ENCODE measurements around the gene RAI1. TPM values are rescaled to one million over a fixed set of nuclear protein-coding genes. Genes with fewer than 3 reads are reported as not detected.
"Not testable (repeated sequence)": the region's sequence is repeated elsewhere in the genome, so short reads cannot be mapped to it uniquely, and the experiment has no call there.

RAI1 gene
- polyA plus RNA-seq, 4 donors: 19.4 to 41.6 (median 24.3) TPM

DNA sequence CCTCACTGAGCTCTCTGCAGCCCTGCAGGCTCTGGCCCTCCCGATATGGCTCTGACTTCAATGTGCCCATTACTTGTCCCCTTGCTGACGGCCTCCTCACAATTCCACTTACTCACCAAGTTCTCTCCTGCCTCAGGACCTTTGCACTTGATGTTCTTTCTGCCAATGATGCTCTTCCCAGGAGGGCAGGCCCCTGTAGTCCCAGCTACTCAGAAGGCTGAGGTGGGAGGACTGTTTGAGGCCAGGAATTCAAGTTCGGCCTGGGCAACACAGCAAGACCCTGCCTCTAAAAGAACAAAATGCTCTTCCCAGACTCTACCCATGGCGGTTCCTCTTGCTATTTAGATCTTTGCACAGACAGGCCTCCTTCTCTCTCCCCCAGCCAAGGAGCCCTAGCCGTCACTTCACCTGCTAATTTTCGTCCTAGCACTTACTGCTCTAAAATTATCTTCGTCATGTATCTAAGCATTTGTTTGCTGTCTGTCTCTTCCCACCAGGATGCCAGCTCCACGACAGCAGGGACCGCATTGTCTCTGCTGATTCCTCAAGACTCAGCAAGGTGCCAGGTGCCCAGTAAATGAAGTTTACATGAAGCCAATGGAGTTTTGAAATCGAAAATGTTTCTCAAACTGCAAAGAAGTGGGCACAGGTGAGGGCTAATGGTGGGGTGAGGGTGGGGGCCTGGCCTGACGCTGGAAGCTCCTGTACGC, 626 bp upstream of the RAI1 start:
- no peak for DNase-seq (ENCODE audit: low read depth in 4 of 4, low spot score in 3 of 4)

DNA sequence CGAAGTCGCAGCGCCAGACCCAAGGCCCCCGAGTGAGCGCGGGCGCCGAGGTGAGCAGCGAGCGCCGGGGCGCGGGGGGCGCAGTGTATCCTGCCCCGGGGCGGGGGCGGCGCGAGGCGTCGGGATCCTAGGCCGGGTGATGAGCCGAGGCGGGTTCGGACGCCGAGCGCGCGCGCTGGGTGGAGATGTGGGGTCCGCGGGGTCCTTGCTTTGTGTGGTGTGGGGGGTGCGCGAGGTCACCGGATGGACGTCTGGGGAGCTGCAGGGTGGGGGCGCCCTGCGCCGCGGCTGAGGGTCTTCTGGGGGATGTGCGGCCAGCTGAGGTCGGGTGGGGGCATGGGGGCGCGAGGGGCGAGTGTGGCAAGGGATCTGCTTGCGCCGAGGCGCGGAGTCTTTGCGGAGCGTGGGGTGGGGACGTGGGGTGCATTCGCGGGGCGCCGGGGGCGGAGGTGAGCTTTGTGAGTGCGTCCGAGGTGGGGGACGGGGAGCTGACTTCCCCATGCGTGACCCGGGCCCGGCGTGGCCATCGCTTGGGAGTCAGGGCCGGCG, 560 bp downstream of the RAI1 start:
- DNase-seq (ENCODE audit: low read depth in 4 of 4, low spot score in 3 of 4): no peak

DNA sequence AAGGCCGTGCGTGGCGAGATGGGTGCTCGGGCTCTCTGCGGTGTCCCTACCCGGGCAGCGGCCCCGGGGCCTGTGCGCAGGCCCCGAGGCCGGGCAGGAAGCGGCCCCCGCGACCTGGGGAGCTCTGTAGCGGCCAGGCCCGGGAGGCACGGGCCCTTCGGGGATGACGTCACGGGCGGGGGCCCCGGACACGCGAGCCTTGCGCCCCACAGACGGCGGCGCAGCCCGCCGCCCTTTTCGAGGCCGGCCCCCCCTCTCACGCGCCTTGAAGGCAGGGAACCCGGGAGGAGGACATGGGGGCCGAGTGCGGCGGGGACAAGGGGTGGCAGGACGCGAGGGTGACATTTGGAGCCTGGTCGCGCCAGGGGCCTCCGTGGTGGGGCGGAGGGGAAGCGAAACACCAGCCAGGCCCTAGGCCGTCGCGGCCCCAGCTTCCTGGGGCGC, 1.1 kb downstream of the RAI1 start:
- DNase-seq (ENCODE audit: low read depth in 4 of 4, low spot score in 3 of 4): peak in 1 of 4 donors; percentile 24

DNA sequence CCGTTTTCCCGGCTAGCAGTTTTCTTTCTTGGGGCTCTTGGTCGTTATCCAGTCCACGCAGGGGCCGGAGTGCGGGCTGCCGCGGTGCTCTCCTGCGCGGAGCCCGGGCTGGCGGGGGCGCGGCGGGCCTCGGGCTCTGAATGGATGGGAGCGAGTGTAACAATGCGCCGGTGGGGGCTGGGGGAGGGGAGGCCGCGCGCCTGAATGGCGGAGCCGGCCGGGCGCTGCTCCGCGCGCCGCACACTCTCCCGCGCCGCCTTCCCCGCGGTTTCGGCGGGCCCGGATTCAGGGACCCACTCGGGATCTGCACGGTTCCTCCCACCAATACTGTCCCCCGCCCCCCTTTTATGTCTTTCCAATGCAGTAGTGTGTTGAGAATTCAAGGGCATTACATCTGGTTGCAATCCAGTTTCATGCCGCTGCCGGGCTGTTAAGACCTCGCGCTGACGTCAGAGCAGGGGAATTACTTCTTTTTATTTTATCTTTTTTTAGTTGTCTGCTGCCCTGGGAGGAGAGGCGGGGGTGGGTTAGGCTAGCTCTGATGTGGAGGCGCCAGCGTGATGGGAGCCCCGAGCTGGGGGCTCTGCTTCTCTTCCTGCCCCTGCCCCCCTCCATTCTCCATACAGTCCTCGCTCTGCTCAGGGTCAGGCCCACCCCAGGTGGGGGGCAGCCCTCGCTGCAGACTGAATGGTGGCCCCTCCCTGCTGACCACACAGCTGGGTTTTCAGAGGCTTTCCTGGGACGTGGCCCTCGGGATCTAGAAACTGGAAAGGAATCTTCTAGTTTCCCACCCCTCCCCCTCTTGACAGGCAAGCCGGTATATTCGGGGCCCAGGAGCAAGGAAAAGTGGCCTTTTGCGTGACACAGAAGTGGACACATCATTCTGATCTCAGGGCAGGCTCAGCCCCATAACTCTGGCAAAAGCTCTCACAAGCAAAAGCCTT, 1.8 kb downstream of the RAI1 start:
- peak in 1 of 4 donors; percentile 60 for DNase-seq (ENCODE audit: low read depth in 4 of 4, low spot score in 3 of 4)

DNA sequence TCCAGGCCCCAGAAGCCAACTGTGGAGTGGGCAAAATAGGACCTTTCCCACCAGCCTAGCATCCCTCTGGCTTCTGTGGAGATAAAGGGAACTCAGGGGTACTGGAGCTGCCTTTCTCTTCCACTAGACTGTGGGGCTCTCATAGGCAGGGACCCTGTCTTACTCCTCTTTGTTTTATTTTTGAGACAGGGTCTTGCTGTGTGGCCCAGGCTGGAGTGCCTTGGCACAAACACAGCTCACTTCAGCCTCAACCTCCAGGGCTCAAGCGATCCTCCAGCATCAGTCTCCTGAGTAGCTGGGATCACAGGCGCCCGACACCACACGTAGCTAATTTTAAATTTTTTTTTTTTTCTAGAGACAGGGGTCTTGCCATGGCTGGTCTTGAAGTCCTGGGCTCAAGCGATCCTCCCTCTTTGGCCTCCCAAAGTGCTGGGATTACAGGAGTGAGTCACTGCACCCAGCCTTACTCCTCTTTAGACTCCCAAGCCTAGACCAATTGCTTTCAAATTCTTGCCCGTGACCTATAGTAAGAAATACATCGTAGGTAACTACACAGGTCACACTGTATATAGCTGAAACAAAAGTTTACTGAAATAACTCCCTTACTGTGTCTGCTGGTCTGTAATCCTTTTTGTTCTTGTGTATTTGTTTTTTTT, 2.6 kb downstream of the RAI1 start:
- DNase-seq (ENCODE audit: low read depth in 4 of 4, low spot score in 3 of 4): no peak

DNA sequence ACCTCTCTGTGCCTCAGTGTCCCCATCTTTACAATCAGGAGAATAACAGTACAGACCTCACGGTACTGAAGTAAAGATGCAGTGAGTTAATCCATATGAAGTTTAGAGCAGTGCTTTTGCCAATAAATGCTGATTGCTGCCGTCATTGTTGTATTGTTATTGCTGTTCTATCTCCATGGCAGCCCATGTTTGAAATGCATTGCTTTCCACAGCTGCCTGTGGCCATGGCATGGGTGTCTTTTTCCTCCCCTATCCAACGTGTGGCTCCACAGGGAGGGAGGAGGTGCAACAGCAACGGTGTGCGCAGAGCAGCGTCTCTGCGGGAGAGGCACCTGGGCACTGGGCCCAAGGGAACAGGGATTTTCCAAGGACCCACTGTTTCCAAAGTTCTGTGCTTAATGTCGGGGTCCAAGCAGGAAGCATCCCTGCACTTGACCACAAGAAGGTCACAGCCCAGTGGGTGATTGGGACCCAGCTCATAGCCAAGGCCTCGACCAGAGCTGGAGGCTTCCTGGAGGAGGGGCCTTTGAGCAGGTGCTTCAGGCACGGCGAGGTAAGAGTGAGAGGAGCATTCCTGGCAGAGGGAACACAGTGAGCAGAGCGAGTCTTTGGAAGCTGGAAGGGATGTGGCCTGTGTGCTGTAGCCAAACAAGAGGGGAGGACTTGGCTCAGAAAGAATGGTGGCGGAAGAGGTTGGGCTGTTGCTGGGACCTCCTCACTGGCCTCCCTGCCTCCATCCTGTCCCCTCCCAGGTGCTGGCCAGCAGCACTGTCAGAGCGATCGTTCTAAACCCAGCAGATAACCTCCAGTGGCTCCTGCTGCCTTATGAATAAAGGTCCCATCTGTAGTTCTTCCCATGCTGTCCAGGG, 3.9 kb downstream of the RAI1 start:
- DNase-seq (ENCODE audit: low read depth in 4 of 4, low spot score in 3 of 4): no peak

DNA sequence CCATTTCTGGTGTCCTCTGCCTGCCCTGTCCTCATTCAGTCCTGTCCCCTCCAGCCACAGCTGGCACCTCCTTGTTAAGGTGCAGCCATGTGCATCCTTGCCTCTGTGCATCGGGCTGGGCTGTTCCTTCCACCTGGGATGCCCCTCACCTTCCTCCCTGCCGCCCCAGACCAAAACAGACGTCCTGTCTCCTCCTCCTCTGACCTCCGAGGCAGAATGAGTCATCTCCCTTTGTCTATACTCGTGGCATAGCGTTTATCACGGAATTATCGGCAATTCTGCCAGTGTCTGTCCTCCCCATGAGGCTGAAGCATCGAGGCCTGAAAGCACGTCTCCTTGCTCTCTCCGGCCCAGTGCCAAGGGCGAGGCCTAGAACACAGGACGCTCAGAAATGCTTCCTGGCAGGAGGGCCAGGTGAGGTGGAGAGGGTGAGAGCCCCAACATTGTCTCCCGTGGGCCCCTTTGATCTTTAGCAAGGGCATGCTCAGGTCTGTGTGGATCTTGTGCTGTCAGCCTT, 4.6 kb downstream of the RAI1 start:
- no peak for DNase-seq (ENCODE audit: low read depth in 4 of 4, low spot score in 3 of 4)

DNA sequence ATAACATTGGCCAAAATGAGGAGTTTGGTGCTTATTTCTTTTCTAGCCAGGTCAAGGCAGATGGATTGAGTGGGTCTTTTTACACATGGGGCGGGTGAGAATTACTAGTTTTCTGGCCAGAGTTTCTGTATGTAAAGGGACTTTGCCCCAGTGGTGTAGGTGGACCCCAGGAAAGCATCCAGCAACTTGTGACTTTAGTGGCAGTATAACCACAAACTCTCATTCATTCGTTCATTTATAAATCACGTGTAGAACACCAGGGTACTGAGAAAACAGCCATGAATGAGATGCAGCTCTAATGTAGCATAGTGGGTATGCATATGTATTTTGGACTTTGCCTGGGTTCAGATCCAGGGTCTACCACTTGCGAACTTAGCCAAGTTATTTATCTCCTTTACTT, 8.1 kb downstream of the RAI1 start:
- DNase-seq (ENCODE audit: low read depth in 4 of 4, low spot score in 3 of 4): no peak

DNA sequence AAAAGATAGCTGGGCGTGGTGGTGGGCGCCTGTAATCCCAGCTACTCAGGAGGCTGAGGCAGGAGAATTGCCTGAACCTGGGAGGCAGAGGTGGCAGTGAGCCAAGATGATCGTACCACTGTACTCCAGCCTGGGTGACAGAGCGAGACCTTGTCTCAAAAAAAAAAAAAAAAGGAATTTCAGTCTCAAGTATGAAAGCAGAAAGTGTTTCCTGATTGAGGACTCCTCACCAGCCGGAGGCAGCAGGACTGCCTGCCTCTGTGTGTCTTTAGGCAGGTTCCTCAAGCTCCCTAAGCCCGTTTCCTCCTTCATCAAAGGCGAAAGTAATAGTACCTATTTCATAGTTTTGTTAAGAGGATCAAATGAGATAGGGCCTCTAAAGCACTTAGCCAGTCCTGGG, 9.0 kb downstream of the RAI1 start:
- not testable (repeated sequence) for DNase-seq (ENCODE audit: low read depth in 4 of 4, low spot score in 3 of 4)

DNA sequence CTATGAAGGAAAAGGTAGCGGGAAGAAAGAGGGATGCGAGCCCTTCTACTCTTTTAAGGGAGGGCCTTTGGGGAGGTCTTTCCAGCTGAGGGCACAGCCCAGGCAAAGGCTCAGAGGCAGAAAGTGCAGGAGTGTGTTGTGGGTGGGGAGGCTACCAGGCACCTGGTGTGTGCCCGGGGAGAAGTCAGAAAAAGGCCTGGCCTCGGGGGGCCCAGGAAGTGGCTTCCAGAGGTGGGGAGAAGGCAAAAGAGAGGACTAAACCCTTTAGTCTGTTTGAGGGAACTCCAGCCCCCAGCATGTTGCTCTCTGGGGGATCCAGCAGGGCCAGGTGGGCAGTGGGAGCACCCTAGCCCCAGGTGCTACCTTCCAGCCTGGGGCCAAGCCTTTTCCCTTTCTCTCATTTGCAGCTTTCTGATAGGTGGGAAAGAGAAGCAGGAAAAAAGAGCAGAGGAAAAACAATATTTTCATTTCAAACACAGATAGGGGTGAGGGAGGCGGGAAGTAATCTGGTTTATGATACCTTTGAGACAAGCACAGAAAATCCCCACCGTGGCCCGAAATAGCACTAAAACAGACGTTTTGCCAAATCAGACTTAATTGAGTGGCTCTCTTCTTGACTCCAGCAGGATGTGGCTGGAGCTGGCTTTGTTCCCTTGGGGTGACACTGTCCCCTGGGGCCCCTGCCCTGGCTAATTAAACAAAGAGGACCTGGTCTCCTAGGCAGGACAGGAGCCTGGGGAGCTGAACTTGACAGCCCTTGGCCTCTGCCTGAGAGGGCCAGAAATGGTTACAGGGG, 10.4 kb downstream of the RAI1 start:
- no peak for DNase-seq (ENCODE audit: low read depth in 4 of 4, low spot score in 3 of 4)

DNA sequence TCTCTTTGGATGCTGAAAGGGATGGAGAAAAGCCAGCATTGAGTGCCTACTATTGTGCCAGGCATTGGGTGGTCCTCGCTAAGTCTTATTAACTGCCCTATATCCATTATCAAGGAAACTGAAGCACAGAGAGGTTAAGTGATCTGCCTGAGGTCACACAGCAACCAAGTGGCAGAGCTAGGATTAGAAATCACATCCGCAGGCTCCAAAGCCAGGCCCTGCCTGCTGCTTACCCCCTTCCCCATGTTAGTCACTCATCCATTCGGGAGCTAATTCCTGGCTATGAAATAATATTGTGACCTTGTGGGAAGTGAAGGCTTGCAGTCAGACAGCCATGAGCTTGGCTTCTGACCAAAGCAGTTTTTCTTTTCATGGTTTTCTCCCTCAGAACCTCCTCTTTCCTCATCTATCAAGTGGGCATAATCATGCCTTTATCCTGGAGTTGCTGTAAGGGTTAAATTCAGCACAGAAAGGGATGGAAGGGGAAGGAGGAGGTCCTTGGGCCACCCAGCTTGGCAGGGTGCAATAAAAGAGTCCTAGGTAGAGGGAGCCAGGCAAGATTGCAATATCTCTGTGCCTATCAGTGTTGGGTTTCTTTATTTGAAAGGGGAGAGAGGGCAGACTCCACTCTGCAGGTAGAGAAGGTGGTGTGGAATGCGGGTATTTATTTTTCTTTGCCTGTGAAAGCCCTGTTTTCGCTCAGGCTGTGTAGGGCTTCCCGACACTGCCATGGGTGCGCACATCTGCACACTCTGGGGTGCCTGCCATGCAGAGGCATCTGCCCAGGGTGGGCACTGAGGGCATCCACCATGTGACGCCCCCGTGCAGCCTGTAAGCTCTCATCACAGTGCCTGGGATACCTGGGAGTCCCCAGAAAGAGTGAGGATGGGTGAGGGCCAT, 11.3 kb downstream of the RAI1 start:
- DNase-seq (ENCODE audit: low read depth in 4 of 4, low spot score in 3 of 4): no peak

DNA sequence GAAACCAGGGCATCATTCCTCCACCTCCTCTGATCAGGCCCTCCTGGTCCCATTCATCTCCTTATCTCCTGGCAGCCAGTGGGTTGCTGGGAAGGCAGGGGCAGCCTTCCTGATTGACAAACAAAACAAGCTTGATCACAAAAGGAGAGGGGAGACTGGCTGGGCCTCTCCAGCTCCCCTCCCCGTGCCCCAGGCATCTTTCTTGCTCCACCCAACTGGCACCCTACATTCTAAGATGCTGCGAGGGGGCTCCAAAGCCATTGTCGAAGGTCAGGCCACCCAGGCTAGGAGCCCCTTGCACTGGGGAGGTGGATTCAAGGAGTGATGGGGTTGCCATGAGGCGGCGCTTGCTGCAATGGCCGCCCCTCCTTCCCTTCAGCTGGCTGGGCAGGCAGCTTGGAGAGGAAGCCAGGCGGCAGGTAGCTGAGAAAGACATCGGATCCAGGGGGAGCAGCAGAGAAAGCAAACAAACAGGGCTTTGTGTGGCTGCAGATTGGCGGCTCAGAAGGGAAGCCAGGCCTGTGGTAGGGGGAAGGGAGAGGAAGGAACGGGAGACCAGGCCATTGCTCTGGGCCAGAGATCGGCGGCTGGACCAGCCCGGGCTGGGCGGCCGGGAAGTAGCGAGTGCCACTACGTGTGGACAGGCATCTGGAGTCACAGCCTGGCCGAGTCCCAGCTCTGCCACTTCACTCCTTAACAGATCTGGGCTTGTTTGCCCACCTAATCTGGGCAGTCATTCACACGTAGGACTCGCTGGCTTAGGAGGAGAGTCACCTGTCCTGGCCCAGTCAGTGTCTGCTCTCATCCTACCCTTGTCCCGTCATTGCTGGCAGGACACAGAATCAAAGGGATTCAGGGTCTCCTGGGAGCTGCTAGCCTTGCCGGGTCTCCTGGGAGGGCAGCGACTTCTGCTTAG, 12.3 kb downstream of the RAI1 start:
- peak in 1 of 4 donors; percentile 31 for DNase-seq (ENCODE audit: low read depth in 4 of 4, low spot score in 3 of 4)

DNA sequence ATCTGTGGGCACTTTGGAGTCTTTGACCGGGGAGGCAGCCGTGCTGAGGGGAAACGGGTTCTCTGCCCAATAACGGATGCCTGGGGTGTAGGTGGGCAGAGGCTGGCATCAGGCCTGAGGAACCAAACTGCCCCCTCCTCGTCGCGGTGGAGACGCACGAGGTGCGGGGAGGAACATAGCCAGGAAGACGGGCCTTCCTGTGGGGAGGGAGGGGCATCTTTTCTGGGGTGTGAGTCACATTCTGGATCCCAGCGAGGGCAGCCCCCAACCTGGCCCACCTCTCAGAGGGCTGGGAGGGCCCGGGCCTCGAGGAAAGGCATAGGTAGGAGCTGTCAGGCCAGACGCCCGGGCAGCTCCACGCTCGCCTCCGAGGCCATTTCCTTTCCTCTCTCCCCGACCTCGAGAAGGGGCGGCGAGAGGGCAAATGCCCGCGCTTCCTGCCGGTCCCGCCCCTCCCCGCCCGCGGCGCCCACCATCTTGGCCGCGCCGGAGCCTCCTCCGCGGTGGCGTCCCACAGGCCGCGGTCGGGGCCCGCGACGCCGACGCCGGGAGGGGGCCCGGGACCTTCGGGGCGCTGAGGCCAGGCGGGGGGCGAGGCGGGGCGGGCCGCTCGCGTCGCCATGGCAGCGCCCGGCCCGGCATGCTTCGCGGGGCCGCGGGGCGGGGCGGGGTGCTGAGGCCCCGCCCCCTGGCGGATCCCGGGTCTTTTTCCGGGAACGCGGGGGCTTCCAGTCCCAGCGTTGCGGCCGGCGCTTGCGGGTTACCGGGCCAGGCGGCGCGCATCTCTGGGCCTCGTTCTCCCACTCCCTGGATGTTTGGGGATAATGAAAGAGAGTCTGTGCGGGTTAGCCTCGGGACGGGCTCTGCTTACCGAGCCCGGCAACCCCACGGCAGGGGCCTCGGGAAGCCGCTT, 13.2 kb downstream of the RAI1 start:
- DNase-seq (ENCODE audit: low read depth in 4 of 4, low spot score in 3 of 4): peak in 1 of 4 donors; percentile 59

DNA sequence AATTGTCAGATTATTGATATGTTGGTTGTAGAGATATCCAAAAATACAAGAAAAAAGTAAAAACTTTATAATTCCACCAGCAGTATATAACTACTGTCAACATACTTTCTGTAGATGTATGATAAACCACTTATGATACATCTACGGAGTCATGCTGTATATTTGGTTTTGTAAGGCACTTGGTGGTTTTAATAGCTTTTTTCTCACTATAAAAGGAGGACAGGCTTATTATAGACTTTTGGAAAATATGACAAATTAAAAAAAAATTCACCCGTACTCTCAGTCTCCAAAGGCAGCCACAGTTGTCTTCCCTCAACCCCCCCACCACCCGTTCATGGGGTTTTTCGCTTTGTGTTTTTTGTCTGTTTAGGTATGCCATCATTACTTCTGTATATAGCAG, 14.8 kb downstream of the RAI1 start:
- DNase-seq (ENCODE audit: low read depth in 4 of 4, low spot score in 3 of 4): no peak

DNA sequence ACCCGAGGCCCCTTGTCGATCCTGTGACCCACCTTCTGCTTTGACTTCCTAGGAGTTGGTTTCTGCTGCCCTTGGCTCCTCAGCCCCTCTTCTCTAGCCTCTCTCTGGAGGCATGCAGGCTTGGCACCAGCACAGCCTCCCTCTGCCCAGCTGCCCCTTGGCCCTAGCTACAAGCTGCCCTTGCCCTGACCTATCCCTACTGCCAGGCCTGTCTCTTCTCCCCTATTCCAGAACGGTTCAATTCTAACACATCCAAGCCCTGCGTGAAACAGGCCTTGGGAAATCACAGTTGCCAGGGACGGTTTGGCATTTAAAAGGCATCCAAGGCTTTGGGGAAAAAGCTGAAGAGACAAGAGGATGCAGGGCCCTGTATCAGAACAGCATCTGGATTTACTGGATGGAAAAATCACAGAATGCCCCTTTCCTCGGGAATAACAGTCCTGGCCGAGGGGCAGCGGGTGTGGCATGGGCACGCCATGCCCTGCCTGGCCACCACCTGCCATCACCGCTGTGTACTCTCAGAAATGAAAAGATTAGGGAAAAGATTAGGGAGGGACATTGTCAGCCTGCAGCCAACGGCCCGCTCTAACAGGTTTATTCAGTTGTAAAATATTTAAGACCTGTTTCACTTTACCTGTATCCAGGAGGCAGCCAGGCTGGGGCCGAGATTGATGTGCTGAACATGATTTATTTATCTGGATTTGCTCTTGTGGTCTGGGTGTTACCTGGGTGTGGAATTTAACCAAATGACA, 15.8 kb downstream of the RAI1 start:
- no peak for DNase-seq (ENCODE audit: low read depth in 4 of 4, low spot score in 3 of 4)
